ENCODE results near the gene GGA2. TPM values are rescaled to one million over a fixed set of nuclear protein-coding genes. Genes with fewer than 3 reads are reported as not detected.
"Not testable (repeated sequence)": the region's sequence is repeated elsewhere in the genome, so short reads cannot be mapped to it uniquely, and the experiment has no call there.

The GGA2 gene
- total and polyA plus RNA-seq, 8 donors, result 17.6 to 62.5 (median 37.3) TPM

DNA sequence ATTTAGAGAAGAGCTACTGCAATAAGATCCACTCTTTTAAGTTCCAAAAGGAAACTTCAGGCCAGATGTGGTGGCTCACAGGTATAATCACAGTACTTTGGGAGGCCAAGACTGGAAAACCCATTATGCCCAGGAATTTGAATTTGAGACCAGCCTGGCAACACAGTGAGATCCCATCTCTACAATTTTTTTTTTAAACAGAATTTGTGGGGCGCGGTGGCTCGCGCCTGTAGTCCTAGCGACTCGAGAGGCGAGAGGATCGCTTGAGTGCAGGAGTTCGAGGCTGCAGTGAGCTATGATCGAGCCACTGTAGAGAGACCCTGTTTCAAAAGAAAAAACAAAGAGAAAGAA is 58.1 kb downstream of the GGA2 start:
- Histone ChIP-seq H3K4me1 (peaks cover 24 to 67% (median 54%) of the 10 kb centered on the region in 4 donors), H3K27me3 (no peaks in the 10 kb centered on the region), H3K36me3 (peaks cover 0 to 6% (median 0%) of the 10 kb centered on the region in 4 donors), H3K4me3 (peak overlapping the region; percentile 71 to 96 (median 89)), H3K9me3 (no peaks in the 10 kb centered on the region), H3K27ac (peak overlapping the region; percentile 81 to 90 (median 87))
- TF ChIP-seq POLR2AphosphoS5 (IDR thresholded peaks at IDR 0.05) (no peak), EP300 (IDR thresholded peaks at IDR 0.05) (no peak), POLR2A (IDR thresholded peaks at IDR 0.05) (no peak)
- TF ChIP-seq, protein P1, sequence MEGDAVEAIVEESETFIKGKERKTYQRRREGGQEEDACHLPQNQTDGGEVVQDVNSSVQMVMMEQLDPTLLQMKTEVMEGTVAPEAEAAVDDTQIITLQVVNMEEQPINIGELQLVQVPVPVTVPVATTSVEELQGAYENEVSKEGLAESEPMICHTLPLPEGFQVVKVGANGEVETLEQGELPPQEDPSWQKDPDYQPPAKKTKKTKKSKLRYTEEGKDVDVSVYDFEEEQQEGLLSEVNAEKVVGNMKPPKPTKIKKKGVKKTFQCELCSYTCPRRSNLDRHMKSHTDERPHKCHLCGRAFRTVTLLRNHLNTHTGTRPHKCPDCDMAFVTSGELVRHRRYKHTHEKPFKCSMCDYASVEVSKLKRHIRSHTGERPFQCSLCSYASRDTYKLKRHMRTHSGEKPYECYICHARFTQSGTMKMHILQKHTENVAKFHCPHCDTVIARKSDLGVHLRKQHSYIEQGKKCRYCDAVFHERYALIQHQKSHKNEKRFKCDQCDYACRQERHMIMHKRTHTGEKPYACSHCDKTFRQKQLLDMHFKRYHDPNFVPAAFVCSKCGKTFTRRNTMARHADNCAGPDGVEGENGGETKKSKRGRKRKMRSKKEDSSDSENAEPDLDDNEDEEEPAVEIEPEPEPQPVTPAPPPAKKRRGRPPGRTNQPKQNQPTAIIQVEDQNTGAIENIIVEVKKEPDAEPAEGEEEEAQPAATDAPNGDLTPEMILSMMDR (IDR thresholded peaks at IDR 0.05), result no peak
- intact Hi-C loops (cut with DNase I; ENCODE audit: low total_unique reads), result no loop called here
- no peak for DNase-seq
- 2 to 7% (median 5%) methylated on average over 10 of the region's 10 CpGs for WGBS, 5 donors

DNA sequence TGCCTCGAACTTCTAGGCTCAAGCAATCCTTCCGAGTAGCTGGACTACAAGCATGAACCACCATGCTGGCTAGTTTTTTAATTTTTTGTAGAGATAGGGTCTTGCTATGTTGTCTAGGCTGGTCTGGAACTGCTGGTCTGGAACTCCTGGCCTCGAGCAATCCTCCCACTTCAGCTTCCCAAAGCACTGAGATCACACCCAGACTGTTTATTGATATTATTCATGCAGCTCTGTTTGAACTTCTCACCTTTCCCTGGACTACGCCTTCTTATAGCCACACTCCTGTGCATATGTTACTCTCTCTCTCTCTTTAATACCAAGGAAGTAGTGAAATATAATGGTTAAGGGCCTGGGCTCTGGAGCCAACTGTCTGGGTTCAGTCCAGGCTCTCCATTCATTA is 61.9 kb downstream of the GGA2 start:
- H3K27ac ChIP-seq, result peak overlapping the region in 3 of 5 donors; percentile 30 to 63 (median 58)
- no peak overlapping the region for H3K4me3 ChIP-seq
- peak in 1 of 2 donors; percentile 70 for DNase-seq
- intact Hi-C loops (cut with DNase I; ENCODE audit: low total_unique reads), result no loop called here
- 44 to 68% (median 56%) methylated on average over 4 of the region's 4 CpGs for WGBS, 5 donors
- TF ChIP-seq POLR2AphosphoS5 (IDR thresholded peaks at IDR 0.05) (peak in 1 of 3 donors; percentile 44), POLR2A (IDR thresholded peaks at IDR 0.05) (no peak)
- TF ChIP-seq, protein P1 (IDR thresholded peaks at IDR 0.05), result no peak
- H3K36me3 ChIP-seq, result peaks cover 16 to 29% (median 27%) of the 10 kb centered on the region in 4 donors
- H3K9me3 ChIP-seq, result no peaks in the 10 kb centered on the region
- H3K4me1 ChIP-seq, result peaks cover 21 to 56% (median 48%) of the 10 kb centered on the region in 4 donors
- no peaks in the 10 kb centered on the region for H3K27me3 ChIP-seq

DNA sequence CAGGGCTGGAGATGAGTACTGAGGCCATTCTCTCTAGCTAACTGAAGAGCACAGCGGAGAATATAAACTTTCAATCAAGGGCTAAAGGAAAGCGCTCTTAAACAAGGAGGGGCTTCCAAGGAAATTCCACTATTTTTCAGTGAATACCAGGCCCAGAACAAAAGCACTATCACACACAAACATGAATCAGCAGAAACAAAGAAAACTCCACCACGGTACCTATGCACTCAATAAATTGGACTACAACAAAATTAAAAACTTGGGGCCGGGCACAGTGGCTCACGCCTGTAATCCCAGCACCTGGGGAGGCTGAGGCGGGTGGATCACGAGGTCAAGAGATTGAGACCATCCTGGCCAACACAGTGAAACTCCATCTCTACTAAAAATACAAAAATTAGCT is 72.8 kb downstream of the GGA2 start:
- H3K27ac ChIP-seq; DNase-seq; H3K27me3 ChIP-seq; intact Hi-C loops (cut with DNase I; ENCODE audit: low total_unique reads); H3K4me3 ChIP-seq; H3K9me3 ChIP-seq: not testable (repeated sequence)
- peaks cover 21 to 81% (median 75%) of the 10 kb centered on the region in 4 donors for H3K36me3 ChIP-seq
- H3K4me1 ChIP-seq, result peaks cover 0 to 36% (median 9%) of the 10 kb centered on the region in 4 donors
- WGBS, 5 donors, result 91 to 94% (median 93%) methylated on average over 7 of the region's 7 CpGs

DNA sequence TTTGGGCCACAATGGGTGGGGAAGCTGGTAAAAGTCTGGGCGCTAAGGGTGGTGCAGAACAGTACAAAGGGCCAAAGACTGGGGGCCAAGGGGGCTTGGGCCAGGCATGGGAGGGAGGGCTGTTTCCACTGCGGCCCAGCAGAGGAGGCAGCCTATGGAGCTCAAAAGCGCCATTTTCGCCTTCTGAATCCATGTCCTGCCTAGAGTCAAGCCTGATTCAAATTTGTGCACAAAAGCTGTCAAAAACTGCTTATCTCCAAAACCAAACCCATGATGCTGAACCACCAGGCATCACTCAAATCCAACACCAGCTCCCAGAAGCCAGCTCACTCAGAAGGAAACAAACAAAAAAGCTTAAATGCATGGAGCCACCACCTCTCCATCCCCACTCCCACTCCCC is 73.3 kb downstream of the GGA2 start:
- DNase-seq, result no peak
- no peak overlapping the region for H3K4me3 ChIP-seq
- H3K27ac ChIP-seq, result no peak overlapping the region
- TF ChIP-seq POLR2A (IDR thresholded peaks at IDR 0.05) (no peak), EP300 (IDR thresholded peaks at IDR 0.05) (no peak), POLR2AphosphoS5 (IDR thresholded peaks at IDR 0.05) (no peak)
- TF ChIP-seq, protein P1 (IDR thresholded peaks at IDR 0.05), result no peak
- H3K9me3 ChIP-seq, result no peaks in the 10 kb centered on the region
- 66 to 90% (median 71%) methylated on average over 4 of the region's 4 CpGs for WGBS, 5 donors
- peaks cover 21 to 81% (median 75%) of the 10 kb centered on the region in 4 donors for H3K36me3 ChIP-seq
- H3K4me1 ChIP-seq, result peaks cover 0 to 36% (median 9%) of the 10 kb centered on the region in 4 donors
- H3K27me3 ChIP-seq, result no peaks in the 10 kb centered on the region
- intact Hi-C loops (cut with DNase I; ENCODE audit: low total_unique reads), result no loop called here

DNA sequence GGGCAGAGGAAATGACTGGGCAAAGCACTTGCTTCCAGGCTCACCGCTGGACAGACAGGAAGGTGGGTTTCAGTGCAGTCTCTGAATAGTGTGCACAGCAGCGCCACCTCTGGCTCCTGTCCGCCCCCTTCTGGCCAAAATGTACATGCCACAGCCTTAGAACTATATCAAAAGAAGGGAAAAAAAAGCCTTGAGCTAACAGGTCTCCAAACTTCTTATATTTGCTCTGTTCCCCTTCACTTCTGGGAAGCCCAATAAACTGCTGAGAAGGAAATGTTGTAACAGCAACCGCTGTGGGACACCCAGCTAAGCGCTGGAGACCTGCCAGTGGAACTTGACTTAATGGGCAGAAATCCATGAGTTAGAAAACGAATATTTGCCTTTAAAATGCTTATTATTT is 74.8 kb downstream of the GGA2 start:
- intact Hi-C loops (cut with DNase I; ENCODE audit: low total_unique reads), result no loop called here
- 33 to 47% (median 44%) methylated on average over 6 of the region's 6 CpGs for WGBS, 5 donors
- H3K36me3 ChIP-seq, result peaks cover 10 to 81% (median 75%) of the 10 kb centered on the region in 4 donors
- peak overlapping the region in 1 of 5 donors; percentile 56 for H3K27ac ChIP-seq
- H3K4me1 ChIP-seq, result peaks cover 0 to 36% (median 9%) of the 10 kb centered on the region in 4 donors
- TF ChIP-seq POLR2AphosphoS5 (IDR thresholded peaks at IDR 0.05) (no peak), POLR2A (IDR thresholded peaks at IDR 0.05) (no peak)
- TF ChIP-seq, protein P1 (IDR thresholded peaks at IDR 0.05), result peak in 5 of 7 experiments; percentile 46 to 84 (median 70)
- DNase-seq, result peak; percentile 68 to 81
- H3K4me3 ChIP-seq, result no peak overlapping the region
- no peaks in the 10 kb centered on the region for H3K9me3 ChIP-seq
- no peaks in the 10 kb centered on the region for H3K27me3 ChIP-seq

Data from stomach (tissue), 9 donors.